ENCODE results near the gene TBC1D22A.
"Not testable (repeated sequence)": the region's sequence is repeated elsewhere in the genome, so short reads cannot be mapped to it uniquely, and the experiment has no call there.

The TBC1D22A gene

GRCh38 chr22:46813816-46814597 is 51.6 kb downstream of the TBC1D22A start:
- DNase-seq (ENCODE audit: low read depth) = no peak

GRCh38 chr22:46815132-46815531 is 52.7 kb downstream of the TBC1D22A start:
- DNase-seq (ENCODE audit: low read depth) = no peak

GRCh38 chr22:46815559-46815895 is 53.1 kb downstream of the TBC1D22A start:
- DNase-seq (ENCODE audit: low read depth) = no peak

GRCh38 chr22:46815896-46816731 is 53.7 kb downstream of the TBC1D22A start:
- no peak for DNase-seq (ENCODE audit: low read depth)

- not testable (repeated sequence) for DNase-seq (ENCODE audit: low read depth)
These were observed 54.9 kb downstream of the TBC1D22A start for GRCh38 chr22:46817390-46817789.

- DNase-seq (ENCODE audit: low read depth) = no peak
These were observed 60.8 kb downstream of the TBC1D22A start for GRCh38 chr22:46823248-46823647.

GRCh38 chr22:46823654-46824053 is 61.2 kb downstream of the TBC1D22A start:
- DNase-seq (ENCODE audit: low read depth) = no peak

- no peak for DNase-seq (ENCODE audit: low read depth)
These were observed 62.0 kb downstream of the TBC1D22A start for GRCh38 chr22:46824344-46824909.

GRCh38 chr22:46824980-46825544 is 62.6 kb downstream of the TBC1D22A start:
- DNase-seq (ENCODE audit: low read depth) = no peak

- no peak for DNase-seq (ENCODE audit: low read depth)
These were observed 64.1 kb downstream of the TBC1D22A start for GRCh38 chr22:46826438-46827135.

GRCh38 chr22:46827136-46827780 is 64.8 kb downstream of the TBC1D22A start:
- no peak for DNase-seq (ENCODE audit: low read depth)

GRCh38 chr22:46827781-46828180 is 65.3 kb downstream of the TBC1D22A start:
- DNase-seq (ENCODE audit: low read depth) = no peak

- DNase-seq (ENCODE audit: low read depth) = no peak
These were observed 66.0 kb downstream of the TBC1D22A start for GRCh38 chr22:46828323-46828900.

- no peak for DNase-seq (ENCODE audit: low read depth)
These were observed 66.9 kb downstream of the TBC1D22A start for GRCh38 chr22:46829117-46829891.

GRCh38 chr22:46829941-46830715 is 67.7 kb downstream of the TBC1D22A start:
- no peak for DNase-seq (ENCODE audit: low read depth)

GRCh38 chr22:46830841-46831240 is 68.4 kb downstream of the TBC1D22A start:
- DNase-seq (ENCODE audit: low read depth) = no peak

GRCh38 chr22:46833228-46833627 is 70.8 kb downstream of the TBC1D22A start:
- DNase-seq (ENCODE audit: low read depth) = no peak

- no peak for DNase-seq (ENCODE audit: low read depth)
These were observed 71.7 kb downstream of the TBC1D22A start for GRCh38 chr22:46834021-46834737.

- DNase-seq (ENCODE audit: low read depth) = no peak
These were observed 72.8 kb downstream of the TBC1D22A start for GRCh38 chr22:46835288-46835687.

Measured in T-helper 22 cell (primary cell).